PC-9 (cell line): ENCODE data around the gene GUCY1A2.

Experiments used
- EZH2 ChIP-seq: fragments of 200-600 bp; sonication (generic); IDR thresholded peaks from 2 replicates; pipeline ENCODE4 v1.8.0; 2017; ENCODE audit warnings: antibody characterized with exemption, low read depth
- TF ChIP-seq, protein P1 (sequence below): fragments of 200-600 bp; sonication (generic); conservative IDR thresholded peaks from 2 replicates; pipeline ENCODE4 v1.6.1; 2017; ENCODE audit warnings: mixed run types, antibody characterized with exemption, mild to moderate bottlenecking, moderate library complexity

GRCh38 chr11:106959386-106959785, 58.9 kb downstream of the GUCY1A2 start:
- TF ChIP-seq, protein P1, sequence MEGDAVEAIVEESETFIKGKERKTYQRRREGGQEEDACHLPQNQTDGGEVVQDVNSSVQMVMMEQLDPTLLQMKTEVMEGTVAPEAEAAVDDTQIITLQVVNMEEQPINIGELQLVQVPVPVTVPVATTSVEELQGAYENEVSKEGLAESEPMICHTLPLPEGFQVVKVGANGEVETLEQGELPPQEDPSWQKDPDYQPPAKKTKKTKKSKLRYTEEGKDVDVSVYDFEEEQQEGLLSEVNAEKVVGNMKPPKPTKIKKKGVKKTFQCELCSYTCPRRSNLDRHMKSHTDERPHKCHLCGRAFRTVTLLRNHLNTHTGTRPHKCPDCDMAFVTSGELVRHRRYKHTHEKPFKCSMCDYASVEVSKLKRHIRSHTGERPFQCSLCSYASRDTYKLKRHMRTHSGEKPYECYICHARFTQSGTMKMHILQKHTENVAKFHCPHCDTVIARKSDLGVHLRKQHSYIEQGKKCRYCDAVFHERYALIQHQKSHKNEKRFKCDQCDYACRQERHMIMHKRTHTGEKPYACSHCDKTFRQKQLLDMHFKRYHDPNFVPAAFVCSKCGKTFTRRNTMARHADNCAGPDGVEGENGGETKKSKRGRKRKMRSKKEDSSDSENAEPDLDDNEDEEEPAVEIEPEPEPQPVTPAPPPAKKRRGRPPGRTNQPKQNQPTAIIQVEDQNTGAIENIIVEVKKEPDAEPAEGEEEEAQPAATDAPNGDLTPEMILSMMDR = no peak
- no peak for TF ChIP-seq EZH2
